Suprapubic skin (tissue), 4 donors: ENCODE data around the gene LHB.

ENCODE experiments used
- POLR2A ChIP-seq, 2 donors: fragments of 450-650 bp; IDR thresholded peaks; one replicate each; pipeline ENCODE4 v1.6.1; 2017; ENCODE audit warnings: antibody characterized with exemption in 2 of 2, mild to moderate bottlenecking in 2 of 2, moderate library complexity in 2 of 2
- POLR2AphosphoS5 ChIP-seq, 3 donors: sonication (generic); formaldehyde crosslinking; IDR thresholded peaks; one replicate each; pipeline ENCODE4 v1.6.1; 2017; ENCODE audit warnings: antibody characterized with exemption in 3 of 3
- TF ChIP-seq, protein P1 (sequence below), 2 donors: fragments of 200-600 bp in 1 of 2; fragments of 450-650 bp in 1 of 2; sonication (generic) in 1 of 2; IDR thresholded peaks; one replicate each; pipeline ENCODE4 v1.5.1; 2016 to 2019; ENCODE audit warnings: antibody characterized with exemption in 2 of 2, mild to moderate bottlenecking in 1 of 2, moderate library complexity in 1 of 2

DNA sequence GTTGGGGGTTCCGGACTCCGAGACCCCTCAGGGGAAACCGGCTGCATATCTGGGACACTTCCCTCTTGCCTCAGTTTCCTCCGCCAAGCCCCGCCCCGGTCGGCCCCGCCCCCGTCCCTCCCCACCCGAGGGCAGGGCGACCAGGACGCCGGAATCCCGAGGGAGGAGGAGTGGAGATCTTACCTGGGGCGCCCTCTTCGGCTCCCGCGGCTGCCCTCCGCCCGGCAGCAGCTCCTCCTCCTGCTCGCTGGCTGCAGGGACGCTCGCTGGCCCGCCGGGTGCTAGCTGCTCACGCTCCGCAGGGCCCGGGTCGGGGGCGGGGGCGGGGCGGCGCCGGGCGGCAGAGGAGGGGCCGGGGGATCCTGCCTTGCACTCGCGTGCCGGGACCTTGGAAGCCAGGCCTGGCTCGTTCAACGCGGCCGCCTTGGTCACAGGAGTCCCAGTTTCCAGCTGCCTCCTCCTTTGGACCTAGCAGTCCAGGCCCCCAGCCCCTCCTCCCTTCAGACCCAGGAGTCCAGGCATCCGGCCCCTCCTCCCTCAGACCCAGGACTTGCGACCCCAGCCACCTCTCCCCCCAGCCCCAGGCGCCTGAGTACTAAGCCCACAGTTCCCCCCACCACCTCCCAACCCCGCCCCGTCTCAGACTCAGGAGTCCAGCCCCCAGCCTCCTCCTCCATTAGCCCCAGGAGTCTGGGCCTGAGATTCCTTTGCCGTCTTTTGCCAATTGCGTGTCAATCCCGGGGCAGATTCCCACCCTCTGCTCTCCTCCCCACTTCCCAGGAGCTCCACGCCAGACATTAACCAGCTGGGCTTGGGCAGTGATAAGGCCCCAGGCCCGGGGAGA lies 48.1 kb upstream of the LHB start, which contains the start of gene NTF4:
- TF ChIP-seq, protein P1, sequence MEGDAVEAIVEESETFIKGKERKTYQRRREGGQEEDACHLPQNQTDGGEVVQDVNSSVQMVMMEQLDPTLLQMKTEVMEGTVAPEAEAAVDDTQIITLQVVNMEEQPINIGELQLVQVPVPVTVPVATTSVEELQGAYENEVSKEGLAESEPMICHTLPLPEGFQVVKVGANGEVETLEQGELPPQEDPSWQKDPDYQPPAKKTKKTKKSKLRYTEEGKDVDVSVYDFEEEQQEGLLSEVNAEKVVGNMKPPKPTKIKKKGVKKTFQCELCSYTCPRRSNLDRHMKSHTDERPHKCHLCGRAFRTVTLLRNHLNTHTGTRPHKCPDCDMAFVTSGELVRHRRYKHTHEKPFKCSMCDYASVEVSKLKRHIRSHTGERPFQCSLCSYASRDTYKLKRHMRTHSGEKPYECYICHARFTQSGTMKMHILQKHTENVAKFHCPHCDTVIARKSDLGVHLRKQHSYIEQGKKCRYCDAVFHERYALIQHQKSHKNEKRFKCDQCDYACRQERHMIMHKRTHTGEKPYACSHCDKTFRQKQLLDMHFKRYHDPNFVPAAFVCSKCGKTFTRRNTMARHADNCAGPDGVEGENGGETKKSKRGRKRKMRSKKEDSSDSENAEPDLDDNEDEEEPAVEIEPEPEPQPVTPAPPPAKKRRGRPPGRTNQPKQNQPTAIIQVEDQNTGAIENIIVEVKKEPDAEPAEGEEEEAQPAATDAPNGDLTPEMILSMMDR (IDR thresholded peaks at IDR 0.05), result no peak
- TF ChIP-seq POLR2A (IDR thresholded peaks at IDR 0.05) (no peak), POLR2AphosphoS5 (IDR thresholded peaks at IDR 0.05) (no peak)
